ENCODE results near the gene SH3BGRL3. TPM values are rescaled to one million over a fixed set of nuclear protein-coding genes. Genes with fewer than 3 reads are reported as not detected.

The SH3BGRL3 gene
- total and polyA plus RNA-seq, 2 of the 13 experiments (the other 11 are each of a cell fraction or from before 2014, with no cell fraction given): 11.4 to 12.2 TPM

DNA sequence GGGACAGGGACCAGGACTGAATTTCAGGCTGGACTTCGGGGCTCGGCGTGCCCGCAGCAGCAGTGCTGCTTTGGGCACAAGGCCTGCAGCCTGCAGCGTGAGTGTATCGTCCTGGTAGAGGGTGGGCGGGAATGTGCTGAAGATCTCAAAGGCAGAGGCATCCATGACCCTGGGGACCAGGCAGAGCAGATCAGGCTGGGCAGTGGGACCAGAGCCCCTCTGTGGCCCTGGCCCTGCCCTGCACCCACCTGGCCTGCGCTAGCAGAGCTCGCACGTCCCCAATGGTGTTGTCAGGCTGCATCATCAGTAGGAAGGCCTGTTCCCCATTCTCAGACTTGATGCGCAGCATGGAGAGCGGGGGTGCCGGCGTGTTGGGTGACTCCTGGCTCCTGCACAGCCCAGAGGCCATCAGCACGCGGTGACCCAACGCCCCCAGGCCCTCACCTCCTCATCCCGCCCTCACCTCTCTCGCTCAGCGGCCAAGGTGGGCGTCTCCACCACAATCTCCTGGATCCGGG lies 2.6 kb downstream of the SH3BGRL3 start:
- Histone ChIP-seq H3K4me3 (replicated peaks in 1 of 3; ENCODE audit: insufficient read depth in 1 of 3, low read depth in 2 of 3, low read length in 3 of 3) (no peak overlapping the region), H4K20me1 (ENCODE audit: insufficient read depth, low read length) (no peaks in the 10 kb centered on the region), H2AFZ (ENCODE audit: low read length) (no peak overlapping the region), H3K27me3 (ENCODE audit: control insufficient read depth in 1 of 2, insufficient read depth in 2 of 2, low read length in 2 of 2) (no peaks in the 10 kb centered on the region), H3K9me3 (ENCODE audit: low read length) (no peaks in the 10 kb centered on the region), H3K27ac (ENCODE audit: extremely low read length, insufficient read depth, low read length) (no peak overlapping the region), H3K4me1 (ENCODE audit: insufficient read depth, low read length) (peaks cover 26% of the 10 kb centered on the region), H3K4me2 (ENCODE audit: low read depth, low read length) (no peak overlapping the region), H3K36me3 (replicated peaks in 1 of 2; ENCODE audit: control insufficient read depth in 1 of 2, insufficient read depth in 2 of 2, low read length in 2 of 2) (peaks cover 5 to 10% of the 10 kb centered on the region in 2 experiments; a peak in 4 of 5 replicates), H3K79me2 (ENCODE audit: insufficient read depth, low read length) (no peaks in the 10 kb centered on the region), H3K9ac (ENCODE audit: insufficient read depth, low read depth, low read length) (no peak overlapping the region)
- DNase-seq (ENCODE audit: low spot score) (no peak), FAIRE-seq (no peak), ATAC-seq (no peak)
- ChIA-PET CTCF (ENCODE audit: low intra/inter-chr PET ratio, low total read pairs) (interaction anchor here (0.9 kb wide), 1 partner anchor 81 kb away, joined by 3 read pairs; no protein-coding TSS in a partner anchor), POLR2A (no interaction called here)
- BruUV-seq (replicated peaks): no TSS peak
- in situ Hi-C loops (cut with HindIII; ENCODE audit: extremely low pct_ligation_motif_present, low pct_unique_long_range_greater_than_20kb): loop anchor here (5.0 kb wide), 2 partner anchors 40 to 110 kb away; no protein-coding TSS in a partner anchor
- no peak for TF ChIP-seq ZNF451 (CRISPR knock-in tag; IDR thresholded peaks at IDR 0.05)
- no peak for TF ChIP-seq NRL (CRISPR knock-in tag; IDR thresholded peaks at IDR 0.05; ENCODE audit: borderline replicate concordance)
- TF ChIP-seq, protein P1, sequence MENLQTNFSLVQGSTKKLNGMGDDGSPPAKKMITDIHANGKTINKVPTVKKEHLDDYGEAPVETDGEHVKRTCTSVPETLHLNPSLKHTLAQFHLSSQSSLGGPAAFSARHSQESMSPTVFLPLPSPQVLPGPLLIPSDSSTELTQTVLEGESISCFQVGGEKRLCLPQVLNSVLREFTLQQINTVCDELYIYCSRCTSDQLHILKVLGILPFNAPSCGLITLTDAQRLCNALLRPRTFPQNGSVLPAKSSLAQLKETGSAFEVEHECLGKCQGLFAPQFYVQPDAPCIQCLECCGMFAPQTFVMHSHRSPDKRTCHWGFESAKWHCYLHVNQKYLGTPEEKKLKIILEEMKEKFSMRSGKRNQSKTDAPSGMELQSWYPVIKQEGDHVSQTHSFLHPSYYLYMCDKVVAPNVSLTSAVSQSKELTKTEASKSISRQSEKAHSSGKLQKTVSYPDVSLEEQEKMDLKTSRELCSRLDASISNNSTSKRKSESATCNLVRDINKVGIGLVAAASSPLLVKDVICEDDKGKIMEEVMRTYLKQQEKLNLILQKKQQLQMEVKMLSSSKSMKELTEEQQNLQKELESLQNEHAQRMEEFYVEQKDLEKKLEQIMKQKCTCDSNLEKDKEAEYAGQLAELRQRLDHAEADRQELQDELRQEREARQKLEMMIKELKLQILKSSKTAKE (CRISPR knock-in tag; IDR thresholded peaks at IDR 0.05; ENCODE audit: borderline replicate concordance): no peak
- no peak for TF ChIP-seq KDM4B (CRISPR knock-in tag; IDR thresholded peaks at IDR 0.05)
- TF ChIP-seq, protein P2, sequence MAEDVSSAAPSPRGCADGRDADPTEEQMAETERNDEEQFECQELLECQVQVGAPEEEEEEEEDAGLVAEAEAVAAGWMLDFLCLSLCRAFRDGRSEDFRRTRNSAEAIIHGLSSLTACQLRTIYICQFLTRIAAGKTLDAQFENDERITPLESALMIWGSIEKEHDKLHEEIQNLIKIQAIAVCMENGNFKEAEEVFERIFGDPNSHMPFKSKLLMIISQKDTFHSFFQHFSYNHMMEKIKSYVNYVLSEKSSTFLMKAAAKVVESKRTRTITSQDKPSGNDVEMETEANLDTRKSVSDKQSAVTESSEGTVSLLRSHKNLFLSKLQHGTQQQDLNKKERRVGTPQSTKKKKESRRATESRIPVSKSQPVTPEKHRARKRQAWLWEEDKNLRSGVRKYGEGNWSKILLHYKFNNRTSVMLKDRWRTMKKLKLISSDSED (CRISPR knock-in tag; IDR thresholded peaks at IDR 0.05): no peak
- TF ChIP-seq SP140L (CRISPR knock-in tag; IDR thresholded peaks at IDR 0.05; ENCODE audit: borderline replicate concordance): no peak
- TF ChIP-seq PHF8 (CRISPR knock-in tag; IDR thresholded peaks at IDR 0.05): no peak
- TF ChIP-seq, protein P3, sequence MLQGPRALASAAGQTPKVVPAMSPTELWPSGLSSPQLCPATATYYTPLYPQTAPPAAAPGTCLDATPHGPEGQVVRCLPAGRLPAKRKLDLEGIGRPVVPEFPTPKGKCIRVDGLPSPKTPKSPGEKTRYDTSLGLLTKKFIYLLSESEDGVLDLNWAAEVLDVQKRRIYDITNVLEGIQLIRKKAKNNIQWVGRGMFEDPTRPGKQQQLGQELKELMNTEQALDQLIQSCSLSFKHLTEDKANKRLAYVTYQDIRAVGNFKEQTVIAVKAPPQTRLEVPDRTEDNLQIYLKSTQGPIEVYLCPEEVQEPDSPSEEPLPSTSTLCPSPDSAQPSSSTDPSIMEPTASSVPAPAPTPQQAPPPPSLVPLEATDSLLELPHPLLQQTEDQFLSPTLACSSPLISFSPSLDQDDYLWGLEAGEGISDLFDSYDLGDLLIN (CRISPR knock-in tag; IDR thresholded peaks at IDR 0.05; ENCODE audit: borderline replicate concordance): no peak
- TF ChIP-seq ZNF282 (IDR thresholded peaks at IDR 0.05; ENCODE audit: partially characterized antibody): no peak
- TF ChIP-seq RFXANK (CRISPR knock-in tag; IDR thresholded peaks at IDR 0.05): no peak
- 93% methylated on average over 11 of the region's 22 CpGs for WGBS (ENCODE audit: low lambda C conversion rate)
- intact Hi-C loops (cut with micrococcal nuclease; ENCODE audit: unreplicated experiment): no loop called here
